ENCODE data around the gene ERF.

The ERF gene

GRCh38 chr19:42208612-42209011 lies 46.3 kb downstream of the ERF start:
- no peak for TF ChIP-seq CTCF (IDR thresholded peaks at IDR 0.05; ENCODE audit: insufficient read depth, low read depth, low read length, missing control alignments)
- DNase-seq (ENCODE audit: low read depth), result no peak
- H3K4me3 ChIP-seq (ENCODE audit: low read length), result no peak overlapping the region

- TF ChIP-seq CTCF (IDR thresholded peaks at IDR 0.05; ENCODE audit: insufficient read depth, low read depth, low read length, missing control alignments), result no peak
- H3K4me3 ChIP-seq (ENCODE audit: low read length), result no peak overlapping the region
- DNase-seq (ENCODE audit: low read depth), result peak; percentile 84
These were observed 47.1 kb downstream of the ERF start for GRCh38 chr19:42207767-42208271.

- no peak for TF ChIP-seq CTCF (IDR thresholded peaks at IDR 0.05; ENCODE audit: insufficient read depth, low read depth, low read length, missing control alignments)
- H3K4me3 ChIP-seq (ENCODE audit: low read length), result no peak overlapping the region
- DNase-seq (ENCODE audit: low read depth), result peak; percentile 84
These were observed 47.8 kb downstream of the ERF start for GRCh38 chr19:42206871-42207755.

GRCh38 chr19:42204664-42205063 lies 50.3 kb downstream of the ERF start:
- TF ChIP-seq CTCF (IDR thresholded peaks at IDR 0.05; ENCODE audit: insufficient read depth, low read depth, low read length, missing control alignments), result no peak
- H3K4me3 ChIP-seq (ENCODE audit: low read length), result no peak overlapping the region
- DNase-seq (ENCODE audit: low read depth), result no peak

- no peak for DNase-seq (ENCODE audit: low read depth)
- no peak for TF ChIP-seq CTCF (IDR thresholded peaks at IDR 0.05; ENCODE audit: insufficient read depth, low read depth, low read length, missing control alignments)
- H3K4me3 ChIP-seq (ENCODE audit: low read length), result no peak overlapping the region
These were observed 51.2 kb downstream of the ERF start for GRCh38 chr19:42203700-42204099.

- TF ChIP-seq CTCF (IDR thresholded peaks at IDR 0.05; ENCODE audit: insufficient read depth, low read depth, low read length, missing control alignments), result no peak
- H3K4me3 ChIP-seq (ENCODE audit: low read length), result no peak overlapping the region
- DNase-seq (ENCODE audit: low read depth), result no peak
These were observed 52.5 kb downstream of the ERF start for GRCh38 chr19:42202290-42202880.

Data from epithelial cell of esophagus (primary cell).